ENCODE results near the gene ERCC6L.

GRCh38 chrX:72208126-72208800, 30.6 kb downstream of the ERCC6L start:
- TF ChIP-seq POLR2A (IDR thresholded peaks at IDR 0.05) (no peak), CTCF (IDR thresholded peaks at IDR 0.05) (no peak), EP300 (IDR thresholded peaks at IDR 0.05) (no peak)

All from ovary (tissue), 3 donors.